ENCODE measurements around the gene SLC6A7.
"Not testable (repeated sequence)": the region's sequence is repeated elsewhere in the genome, so short reads cannot be mapped to it uniquely, and the experiment has no call there.

Gene SLC6A7

DNA sequence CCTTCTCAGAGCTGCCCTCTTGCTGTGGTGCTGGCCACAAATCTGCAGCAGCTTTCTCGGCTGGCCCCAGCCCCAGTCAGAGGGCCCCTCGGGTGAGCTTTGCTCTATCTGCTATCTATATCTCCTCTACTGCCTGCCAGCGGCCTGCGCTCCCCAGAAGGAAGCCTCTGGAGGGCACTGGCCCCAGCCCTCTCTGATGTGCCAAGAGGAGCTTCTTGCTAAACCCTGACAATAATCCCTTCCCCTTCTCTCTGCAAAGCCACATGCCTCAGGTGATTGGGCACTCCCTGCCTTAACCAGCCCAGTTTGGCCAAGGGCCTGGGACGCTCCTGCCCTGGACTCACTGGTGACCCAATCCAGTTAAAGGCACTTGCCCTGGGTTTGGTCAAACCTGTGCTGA, 57.0 kb downstream of the SLC6A7 start:
- no peak for DNase-seq

DNA sequence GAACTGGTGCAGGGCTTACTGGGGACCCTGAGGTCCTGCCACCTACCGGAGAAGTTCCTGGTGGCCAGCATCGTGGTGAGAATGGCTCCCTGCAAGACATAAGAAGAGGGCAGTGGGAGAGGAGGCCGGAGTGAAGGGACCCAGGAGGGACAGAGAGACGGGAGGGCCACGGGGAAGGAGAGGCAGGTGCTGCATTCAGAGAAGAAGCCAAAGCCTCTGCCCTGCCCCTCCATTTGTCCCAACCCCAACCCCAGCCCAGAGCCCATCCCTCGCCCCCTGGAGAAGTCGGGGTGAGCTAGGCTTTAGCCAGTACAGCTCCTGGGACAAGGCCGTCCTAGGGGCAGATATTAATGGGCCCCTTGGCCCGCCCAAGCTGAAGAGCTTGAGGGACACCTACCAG, 57.9 kb downstream of the SLC6A7 start:
- no peak for DNase-seq

DNA sequence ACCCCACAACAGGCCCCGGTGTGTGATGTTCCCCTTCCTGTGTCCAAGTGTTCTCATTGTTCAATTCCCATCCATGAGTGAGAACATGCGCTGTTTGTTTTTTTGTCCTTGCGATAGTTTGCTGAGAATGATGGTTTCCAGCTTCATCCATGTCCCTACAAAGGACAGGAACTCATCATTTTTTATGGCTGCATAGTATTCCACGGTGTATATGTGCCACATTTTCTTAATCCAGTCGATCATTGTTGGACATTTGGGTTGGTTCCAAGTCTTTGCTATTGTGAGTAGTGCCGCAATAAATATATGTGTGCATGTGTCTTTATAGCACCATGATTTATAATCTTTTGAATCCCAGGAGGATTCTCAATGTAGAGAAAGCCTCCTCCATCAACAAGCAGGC, 58.6 kb downstream of the SLC6A7 start:
- DNase-seq: not testable (repeated sequence)

DNA sequence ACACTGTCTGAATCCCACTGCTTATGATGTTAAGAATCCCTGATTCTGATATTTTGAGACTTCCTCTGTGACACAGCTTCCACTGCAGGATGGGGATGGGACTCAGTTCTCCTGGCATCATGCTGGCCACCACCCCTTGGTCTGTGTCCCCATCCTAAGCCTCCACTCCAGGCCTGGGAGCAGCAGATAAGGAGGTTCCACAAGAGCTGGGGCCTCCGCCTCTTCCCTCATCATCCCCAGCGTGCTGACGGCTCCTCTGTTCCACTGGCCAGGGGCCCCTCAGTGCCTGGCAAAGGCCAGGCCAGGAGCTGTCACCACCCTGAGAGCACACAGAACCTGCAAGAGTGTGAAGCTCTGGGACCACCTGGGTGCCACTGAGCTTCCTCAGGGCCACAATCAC, 59.1 kb downstream of the SLC6A7 start:
- no peak for DNase-seq

DNA sequence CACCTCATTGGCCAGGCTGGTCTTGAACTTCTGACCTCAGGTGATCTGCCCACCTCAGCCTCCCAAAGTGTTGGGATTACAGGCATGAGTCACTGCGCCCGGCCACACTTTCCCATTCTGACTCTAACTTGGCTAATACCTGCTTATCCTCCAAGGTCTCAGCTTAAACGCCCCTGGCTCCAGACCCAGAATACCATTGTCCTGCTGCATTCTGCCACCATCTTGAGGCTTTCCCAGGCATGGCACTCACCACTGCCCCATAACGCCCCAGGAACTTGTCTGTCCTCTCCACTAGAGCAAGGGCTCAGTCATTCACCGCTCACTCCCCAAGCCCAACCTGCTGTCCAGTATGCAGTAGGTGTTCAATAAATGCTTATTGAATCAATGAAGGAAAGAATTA, 59.9 kb downstream of the SLC6A7 start:
- DNase-seq: no peak

DNA sequence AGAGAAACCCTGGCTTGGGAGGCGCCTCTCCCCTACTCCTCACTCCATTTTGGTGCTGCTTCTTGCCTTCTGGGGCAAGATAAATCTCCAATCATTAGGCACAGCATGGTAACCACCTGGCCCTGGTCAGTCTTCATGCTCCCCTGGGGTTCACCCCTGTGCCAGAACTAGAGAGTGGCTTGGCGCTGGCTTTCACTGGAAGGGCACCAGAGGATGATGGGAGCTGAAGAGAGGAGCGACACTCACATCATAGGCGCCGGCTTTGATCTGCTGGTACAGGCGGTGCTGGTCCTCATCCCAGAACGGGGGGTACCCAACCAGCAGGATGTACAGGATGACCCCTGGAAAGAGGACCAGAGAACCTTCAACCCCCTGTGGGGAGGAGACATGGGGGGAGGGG, 61.6 kb downstream of the SLC6A7 start:
- no peak for DNase-seq

DNA sequence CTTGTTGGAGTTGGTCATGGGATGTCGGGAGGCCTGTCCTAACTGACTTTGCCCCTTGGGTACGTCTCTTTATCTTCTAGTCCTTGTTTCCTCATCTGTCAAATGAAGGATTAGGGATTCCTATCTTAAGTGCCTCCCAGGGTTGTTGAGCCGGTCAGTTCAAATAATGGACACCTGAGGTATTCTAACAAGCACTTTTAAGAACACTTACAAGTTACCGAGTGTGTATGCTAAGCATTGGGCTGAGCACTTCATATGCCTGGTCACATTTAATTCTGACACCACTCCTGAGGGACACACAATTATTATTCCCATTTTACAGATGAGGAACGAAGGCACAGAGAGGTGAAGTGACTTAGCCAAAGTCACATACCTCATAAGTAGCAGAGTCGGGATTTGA, 62.6 kb downstream of the SLC6A7 start:
- no peak for DNase-seq

DNA sequence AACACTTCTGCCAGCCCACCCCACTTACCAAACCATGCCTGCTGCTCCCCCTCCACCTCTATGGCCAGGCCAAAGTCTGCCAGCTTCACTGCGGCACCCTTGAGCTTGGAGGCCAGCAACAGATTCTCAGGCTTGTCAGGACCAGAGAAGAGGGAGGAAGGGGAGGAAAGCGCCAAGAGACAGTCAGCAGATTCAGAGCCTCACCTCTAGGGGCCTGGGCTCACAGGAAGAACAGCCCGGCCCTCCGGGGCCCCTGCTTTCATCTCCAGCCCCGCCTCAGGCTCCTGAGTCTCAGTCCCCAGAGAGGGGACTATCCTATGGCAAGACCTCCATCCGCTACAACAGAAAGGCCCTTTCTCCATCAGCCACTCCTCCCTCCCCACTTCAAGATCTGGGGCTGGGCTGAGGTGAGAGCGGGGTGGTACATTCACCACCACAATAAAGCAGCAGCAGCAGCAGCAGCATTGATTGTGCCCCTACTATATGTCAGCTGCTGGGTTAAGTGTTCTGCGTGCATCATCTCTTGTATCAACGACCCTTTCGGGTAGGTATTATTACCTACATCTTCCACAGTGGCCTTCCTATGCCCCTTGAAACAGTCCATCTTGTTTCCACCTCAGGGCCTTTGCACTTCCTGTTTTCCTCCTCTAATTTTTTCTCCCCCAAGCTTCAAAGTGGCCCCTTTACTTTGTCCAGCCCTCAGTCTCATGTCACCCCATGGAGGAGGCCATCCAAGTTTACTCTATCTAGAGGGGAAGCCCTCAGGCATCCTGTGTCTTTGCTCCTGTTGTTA, 63.8 kb downstream of the SLC6A7 start:
- no peak for DNase-seq

DNA sequence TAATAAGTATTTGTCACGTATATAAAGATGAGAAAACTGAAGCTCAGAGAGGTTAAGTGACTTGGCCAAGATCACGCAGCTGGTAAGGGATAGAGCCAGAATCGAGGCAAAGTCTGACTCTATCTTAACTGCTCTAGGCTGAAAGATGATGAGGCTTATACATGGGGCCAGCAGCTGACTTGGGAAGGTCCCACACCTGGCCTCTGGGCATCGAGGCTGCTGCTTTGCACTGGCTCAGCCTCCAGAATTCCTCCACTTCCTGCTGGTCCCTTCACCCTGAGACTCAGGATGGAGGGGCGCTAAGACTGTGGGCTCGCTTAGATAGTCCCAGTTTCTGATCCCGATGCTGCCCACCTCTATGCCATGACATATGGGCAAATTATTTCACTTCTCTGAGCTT, 64.5 kb downstream of the SLC6A7 start:
- no peak for DNase-seq

DNA sequence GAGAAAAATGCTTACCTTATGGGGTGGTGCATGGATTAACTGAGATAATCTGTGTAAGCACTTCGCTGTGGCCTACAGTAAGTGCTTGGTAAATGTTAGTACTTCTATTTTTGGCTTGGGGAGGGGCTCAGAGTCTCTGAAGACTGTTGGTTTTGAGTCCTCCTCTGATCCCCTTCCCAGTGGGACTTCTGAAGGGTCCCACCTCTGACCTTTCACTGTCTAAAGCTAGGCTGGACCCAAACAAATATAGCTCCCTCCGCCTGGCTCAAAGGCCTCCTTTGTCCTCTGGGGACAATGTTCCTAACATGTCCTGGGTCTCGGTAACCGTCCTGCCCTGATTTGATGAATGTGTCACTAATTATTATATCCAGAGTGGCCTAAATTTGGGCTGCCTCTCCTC, 64.9 kb downstream of the SLC6A7 start:
- DNase-seq: no peak

DNA sequence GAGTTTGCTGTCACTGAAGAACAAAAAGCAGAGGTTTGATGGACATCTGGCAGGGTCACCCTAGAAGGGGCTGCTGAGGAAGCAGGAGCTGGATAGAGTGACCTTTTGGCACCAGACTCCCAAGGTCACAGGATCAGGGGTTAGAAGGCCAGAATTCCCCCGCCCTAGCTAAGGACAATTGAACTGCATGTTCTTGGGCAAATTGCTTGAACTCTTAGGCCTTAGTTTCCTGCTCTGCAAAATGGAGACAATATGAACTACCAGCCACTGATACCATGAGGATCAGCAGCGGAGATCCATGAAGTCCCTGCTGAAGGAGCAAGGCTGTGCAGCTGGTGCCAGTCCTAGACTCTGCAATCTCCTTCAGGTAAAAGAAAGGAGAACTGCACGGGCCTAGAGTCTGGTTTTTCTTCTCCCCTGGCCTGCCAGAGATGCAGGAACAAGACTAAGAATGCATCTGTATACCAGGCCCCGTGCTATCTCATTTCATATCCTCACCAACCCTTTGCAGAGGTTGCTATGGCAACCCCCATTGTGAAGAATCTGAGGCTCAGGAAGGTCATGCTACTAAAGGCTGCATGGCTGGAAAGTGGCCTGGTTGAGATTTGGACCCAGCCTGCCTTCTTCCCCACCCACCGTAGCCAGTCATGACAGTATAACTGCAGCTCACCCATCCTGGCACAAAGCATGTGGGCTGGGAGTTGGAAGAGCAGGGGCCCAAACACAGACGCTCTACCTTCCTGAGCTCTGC, 66.0 kb downstream of the SLC6A7 start:
- no peak for DNase-seq

DNA sequence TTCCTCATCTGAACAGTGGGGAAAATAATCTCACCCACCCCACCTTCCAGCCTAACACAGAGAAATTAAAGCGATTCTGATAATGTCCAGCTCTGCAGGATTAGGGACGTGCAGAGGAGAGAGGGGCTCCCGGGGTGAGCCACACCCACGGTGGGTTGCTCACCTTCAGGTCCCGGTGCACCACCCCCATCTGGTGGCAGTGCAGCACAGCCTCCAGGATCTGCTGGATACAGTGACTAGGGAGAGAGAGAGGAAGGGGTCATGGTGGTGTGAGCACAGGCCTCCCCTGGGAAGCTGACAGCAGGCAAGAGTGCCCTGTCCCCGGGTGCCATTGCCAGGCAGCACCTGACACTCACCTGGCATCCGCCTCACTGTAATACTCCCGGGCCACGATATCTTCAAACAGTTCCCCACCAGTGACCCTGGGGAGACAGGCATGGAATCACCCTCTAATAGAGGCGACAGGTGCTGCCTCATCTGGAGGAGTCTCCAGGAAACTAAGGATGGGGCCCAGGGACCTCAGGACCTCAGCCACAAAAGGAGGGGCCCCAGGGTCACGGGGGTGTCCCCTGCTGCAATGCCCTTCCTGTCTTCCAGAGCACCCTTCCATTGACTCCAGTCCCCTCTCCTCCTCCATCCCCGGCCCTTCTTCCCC, 66.7 kb downstream of the SLC6A7 start:
- DNase-seq: no peak

DNA sequence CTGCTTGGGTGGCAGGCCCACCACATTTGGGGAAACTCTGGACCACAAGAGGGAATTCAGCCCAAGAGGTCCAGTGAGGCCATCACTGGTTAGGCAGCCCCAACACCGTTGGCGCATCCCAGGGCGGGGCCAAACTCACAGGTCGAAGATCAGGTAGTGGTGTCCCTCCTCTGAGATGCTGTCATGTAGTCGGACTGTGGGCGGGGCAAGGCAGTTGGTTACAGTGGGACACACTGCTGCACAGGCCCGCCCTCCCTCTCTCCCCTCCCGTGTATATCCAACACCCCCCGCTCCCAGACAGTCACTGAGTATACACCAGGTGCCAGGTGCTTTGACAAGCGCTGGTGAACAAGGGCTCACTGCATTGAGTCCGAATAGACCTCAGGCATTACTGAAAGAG, 67.6 kb downstream of the SLC6A7 start:
- DNase-seq: no peak

DNA sequence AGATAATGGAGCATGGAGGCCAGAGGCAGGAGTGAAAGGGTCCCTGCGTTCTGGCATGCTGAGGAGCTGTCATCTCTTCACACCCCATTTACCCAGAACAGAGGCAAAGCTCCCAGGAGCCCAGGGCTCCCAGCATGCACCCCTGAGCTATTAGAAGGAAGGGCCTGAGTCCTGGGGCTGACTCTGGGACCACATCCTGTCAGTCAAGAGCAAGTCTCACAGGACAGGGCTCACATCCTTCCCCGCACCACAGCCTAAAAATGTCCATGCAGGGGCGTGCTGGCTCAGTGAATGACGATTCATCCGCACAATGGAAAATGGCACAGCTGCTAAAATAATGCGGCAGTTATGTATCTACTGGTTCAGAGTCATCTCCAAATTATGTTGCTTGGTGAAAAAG, 68.3 kb downstream of the SLC6A7 start:
- no peak for DNase-seq
